ENCODE measurements around the gene SFRP5.

The SFRP5 gene

DNA sequence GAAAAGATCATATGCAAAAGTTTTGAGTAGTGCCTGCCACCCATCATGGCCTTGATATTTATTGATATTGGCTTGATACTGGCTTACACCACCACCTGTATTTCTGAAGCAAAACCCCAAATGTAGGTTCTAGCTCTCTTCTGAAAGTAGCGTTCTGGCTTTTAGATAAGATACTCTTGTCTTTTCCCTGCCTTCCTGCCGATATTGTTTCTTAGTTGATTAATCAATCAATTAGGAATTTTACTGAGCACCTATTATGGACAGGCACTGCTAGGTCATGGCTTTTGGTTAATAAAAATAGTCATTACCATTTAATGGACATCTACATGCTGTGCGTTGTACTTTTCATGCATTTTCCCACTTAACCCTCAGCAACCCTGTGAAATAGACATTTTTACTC lies 7.9 kb downstream of the SFRP5 start:
- no peak for DNase-seq

DNA sequence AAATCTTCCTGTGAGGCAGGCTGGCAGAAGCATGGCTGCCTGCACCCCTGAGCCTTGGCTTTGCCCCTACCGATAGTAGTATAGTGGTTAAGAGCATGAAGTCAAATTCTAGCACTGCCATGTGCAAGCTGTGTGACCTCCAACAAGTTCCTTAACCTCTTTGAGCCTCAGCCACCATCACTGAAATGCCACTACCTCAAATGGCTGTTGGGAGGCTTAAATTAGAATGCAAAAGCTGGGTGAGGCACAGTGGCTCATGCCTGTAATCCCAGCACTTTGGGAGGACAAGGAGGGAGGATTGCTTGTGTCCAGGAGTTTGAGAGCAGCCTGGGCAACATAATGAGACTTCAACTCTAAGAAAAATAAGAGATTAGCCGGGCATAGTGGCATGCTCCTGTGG lies 8.4 kb downstream of the SFRP5 start:
- DNase-seq, result no peak

DNA sequence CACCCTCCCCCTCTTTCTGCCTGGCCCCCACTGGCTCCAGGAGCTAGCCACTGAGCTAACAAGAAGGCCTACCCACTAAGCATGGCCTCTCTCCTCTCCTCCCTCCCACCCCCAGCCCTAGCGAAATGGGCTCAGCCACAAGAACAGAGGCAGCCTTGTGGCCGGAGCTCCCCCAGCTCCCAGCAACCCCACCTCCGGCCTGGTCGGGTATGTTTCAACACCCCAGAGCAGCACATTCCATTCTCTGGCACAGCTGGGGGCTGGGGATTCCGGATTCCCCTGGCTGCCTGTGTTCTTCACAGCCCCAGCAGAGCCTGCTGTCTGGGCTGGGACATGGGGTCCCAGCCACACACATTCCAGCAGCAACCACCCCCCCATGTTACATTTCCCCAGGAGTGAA lies 9.0 kb downstream of the SFRP5 start:
- no peak for DNase-seq

DNA sequence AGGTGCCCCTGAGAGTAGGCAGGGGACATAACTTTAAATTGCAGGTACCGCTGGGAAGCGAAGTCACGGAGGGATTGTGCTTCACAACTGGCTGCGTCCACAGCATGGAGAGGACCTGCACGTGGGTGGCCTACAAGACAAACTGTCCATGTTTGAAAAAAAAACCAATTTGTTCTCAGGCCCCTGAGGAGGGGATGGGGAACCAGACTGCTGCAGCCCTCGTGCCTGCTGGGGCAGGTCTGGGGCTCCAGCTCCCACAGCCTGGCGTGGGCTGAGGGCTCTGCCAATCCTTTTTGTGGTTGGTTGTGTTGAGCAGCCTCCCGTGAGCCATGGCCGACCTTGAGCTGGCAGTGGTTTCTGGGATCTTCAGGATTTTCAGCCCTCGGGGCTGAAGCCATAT lies 9.7 kb downstream of the SFRP5 start:
- no peak for DNase-seq

DNA sequence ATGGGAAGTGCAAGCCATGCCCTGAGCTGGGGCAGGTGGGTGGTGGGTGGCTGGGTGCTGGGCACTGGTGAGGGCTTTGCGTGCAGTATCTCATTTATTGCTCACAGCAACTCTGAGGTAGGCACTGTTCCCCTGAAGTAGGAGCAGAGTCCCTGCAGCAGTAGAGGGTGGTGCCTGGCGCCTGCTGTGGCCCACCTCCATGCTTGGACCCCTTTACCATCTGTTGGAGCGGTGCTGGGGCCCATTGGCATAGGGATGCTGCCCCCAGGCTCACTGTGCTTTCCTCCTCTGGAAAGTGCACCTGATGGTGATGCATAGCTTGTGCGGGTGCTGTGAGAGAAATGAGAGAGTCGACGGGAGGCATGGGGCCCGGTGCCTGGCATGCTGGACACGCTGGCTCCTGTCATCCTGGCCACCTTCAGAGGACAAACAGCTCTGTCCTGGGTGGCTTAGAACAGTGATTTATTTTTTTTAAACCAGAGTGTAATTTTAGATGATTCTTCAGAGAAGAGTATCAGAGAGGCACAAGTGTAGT lies 10.4 kb downstream of the SFRP5 start:
- DNase-seq, result no peak

DNA sequence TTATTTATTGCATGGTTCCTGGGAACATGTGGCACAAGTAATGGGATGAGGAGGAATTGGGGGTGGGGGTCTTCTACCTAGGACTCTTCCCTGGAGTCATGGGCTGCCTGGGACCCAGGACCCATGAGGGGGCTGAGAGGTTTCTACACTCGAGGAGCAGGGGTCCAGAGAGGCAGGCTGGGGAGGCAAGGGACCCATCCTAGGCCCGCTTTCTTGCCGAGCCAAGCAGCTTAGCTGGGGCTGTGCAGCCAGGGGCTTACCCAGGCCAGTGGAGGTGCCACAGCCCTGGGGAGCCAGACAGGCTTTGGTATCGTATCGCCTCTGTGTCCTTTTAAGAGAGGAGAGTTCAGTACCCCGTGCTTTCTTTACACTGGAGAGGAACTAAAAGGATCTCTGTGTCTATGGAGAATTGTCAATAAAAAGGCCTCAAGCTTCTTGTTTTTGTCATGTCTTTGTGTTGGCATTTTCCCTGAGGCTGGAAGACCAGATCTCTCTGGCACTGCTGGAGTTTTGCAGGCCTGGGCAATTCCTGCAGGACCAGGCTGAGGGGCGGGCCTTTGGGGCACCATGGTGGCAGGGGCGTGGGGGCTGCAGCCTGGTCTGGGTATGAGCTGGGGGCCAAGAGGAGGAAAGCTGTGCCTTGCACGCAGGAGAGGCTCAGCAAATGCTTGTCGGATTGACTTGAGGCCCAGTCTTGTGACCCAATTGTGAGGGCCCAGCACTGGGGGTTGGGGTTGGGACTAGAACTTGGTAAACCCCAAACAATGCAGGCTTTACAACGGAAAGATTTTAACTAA lies 11.1 kb downstream of the SFRP5 start:
- DNase-seq, result no peak

DNA sequence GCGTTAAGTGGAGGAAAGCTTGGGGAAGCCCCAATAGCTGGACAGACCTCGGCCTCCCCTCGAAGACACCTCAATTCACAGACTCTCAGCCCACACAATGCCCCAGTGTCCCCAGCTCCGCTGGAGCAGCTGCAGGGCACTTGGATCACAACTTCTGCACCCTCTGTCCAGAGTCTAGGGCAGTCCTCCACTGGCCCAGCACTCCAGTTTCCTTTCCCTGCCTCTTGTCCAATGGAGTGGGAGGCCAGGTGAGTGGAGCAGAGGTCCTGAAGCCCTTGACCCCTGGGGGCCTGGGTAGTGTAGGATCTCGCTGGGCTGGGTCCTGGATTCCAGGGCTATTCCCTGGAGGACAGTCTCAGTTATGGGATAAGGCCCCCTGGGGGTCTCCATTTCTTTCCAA lies 11.9 kb downstream of the SFRP5 start:
- DNase-seq, result no peak

DNA sequence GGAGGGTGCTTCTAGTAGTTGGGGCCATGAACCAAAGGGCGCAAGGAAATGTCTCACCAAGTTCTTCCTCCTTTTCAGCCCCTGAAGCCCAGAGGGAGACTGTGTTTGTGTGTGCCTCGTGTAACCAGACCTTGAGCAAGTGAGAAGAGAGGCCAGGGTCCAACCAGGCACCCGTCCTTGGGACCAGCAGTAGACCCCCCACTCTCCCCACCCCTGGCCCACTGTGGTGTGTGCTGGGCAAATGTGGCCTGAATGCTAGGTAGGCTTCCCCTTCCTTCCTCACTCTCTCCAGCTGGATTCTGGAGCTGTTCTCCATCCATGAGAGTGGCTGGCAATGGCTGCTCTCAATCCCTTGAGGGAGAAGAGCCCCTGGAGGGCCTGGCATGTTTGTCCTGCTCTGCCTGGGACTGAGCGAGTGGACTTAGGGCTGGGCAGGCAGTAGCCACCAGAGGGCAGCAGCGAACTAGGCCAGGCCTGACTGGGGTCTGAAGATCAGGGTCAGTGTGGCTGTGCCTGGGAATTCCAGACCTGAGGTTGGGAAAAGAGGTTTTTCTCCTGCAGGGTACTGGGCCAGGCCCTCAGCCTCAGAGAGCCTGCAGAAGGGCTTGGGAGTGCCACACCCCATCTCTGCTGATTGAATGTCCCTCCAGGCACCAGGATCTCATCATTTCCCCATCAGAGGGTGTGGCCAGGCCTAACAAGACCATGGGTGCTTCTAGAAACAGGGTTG lies 12.5 kb downstream of the SFRP5 start:
- DNase-seq, result peak; percentile 71

DNA sequence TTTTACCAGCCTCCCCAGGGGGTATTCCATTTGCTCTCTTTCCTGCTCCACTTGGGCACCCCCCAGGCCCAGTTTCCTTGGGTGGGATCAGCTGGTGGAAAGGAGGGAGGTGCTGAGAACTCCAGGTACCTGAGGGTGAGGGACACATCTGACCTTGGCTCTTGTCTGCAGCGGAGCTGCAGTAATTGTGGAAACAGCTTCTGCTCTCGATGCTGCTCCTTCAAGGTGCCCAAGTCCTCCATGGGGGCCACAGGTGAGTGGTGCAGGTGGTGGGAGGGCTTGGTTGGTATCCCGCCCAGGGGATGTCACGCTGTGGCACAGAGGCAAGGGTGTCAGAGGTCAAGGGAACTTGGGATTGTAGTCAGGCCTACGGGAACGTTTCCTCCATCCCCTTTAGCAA lies 14.3 kb downstream of the SFRP5 start:
- no peak for DNase-seq

DNA sequence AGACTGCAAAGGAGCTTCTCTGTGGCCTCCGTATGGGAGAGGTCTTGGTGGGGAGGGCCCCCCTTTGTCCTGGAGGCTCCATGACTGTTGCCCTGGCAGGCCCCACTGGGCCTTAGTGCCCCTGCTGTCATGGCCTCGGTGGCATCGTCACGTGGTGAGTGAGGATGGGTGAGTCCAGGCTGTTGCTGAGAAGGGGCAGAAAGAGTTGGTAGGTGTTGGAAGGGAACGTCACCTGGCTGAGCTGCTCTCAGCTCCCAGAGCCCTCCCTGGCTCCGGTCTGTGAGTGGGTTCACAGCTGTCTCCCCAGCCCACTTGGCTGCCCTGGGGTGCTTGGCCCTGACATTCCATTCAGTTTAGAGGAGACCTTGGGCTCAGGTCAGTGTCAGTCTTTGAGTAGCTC lies 16.1 kb downstream of the SFRP5 start:
- DNase-seq, result no peak

DNA sequence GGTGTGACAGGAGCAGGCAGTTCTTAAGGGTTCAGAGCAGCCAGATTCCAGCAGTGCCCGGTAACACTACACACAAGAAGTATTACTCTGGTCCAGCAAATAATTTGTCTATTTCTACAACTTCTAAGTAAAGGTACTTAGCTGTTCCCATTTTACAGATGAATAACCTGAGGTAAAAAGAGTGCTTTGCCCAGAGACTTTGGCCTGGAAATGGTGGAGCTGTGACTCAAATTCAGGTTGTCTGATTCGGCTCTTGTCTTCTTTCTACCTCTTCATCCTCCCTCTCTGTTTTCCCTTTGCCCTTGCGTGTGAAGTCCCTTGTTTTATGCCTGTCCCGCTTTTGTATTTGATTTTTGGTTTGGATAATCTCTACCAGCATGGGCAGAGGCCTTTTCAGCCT lies 17.1 kb downstream of the SFRP5 start:
- DNase-seq, result no peak

DNA sequence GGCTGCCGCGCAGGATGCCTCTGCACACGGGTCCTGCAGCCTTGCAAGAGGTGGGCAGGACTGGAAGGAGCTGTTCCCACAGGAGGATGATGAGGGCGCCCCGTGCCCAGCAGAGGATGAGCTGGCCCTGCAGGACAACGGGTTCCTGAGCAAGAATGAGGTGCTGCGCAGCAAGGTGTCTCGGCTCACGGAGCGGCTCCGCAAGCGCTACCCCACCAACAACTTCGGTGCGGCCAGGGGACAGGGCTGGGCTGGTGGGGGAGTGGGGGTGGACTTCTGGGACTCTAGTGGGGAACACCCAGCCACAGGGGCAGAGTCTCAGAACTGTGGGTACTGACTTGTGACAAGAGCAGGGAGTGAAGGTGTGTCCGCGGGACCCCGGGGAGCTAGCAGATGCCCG lies 18.8 kb downstream of the SFRP5 start:
- DNase-seq, result no peak

DNA sequence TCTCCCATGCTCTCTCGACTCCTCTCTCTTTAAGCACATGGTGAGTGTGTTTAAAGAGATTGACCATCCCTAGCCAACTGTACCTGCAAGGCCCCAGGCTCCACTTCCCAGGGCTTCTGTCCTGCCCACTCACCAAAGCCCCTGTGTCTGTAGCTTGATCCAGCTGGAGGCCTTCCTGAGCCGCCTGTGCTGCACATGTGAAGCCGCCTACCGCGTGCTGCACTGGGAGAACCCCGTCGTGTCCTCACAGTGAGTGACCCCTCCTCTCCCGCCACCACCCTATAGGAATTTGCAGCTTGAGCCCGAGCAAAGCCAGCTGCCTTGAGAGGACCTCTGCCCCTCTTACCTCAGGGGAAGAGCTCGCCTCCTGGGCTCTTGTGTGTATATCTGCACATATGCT lies 23.7 kb downstream of the SFRP5 start:
- DNase-seq, result no peak

DNA sequence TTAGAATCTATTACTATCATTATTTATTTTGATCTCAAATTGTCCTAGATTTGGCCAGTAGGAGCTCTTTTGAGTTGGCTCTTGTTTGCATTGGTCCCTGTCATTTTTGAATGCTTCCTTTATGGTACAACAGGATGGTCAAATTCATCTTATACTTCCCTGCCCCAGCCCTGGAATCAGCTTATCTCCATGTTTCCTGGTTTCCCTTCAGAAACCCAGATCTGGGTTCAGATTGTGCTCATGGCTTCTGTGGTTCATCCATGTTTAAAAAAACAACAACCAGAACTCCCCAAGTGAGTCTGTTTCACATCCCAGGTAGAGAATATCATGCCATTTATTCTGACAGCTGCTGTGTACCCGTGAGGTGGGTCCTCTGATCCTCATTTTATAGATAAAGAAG lies 24.2 kb downstream of the SFRP5 start:
- DNase-seq, result no peak

DNA sequence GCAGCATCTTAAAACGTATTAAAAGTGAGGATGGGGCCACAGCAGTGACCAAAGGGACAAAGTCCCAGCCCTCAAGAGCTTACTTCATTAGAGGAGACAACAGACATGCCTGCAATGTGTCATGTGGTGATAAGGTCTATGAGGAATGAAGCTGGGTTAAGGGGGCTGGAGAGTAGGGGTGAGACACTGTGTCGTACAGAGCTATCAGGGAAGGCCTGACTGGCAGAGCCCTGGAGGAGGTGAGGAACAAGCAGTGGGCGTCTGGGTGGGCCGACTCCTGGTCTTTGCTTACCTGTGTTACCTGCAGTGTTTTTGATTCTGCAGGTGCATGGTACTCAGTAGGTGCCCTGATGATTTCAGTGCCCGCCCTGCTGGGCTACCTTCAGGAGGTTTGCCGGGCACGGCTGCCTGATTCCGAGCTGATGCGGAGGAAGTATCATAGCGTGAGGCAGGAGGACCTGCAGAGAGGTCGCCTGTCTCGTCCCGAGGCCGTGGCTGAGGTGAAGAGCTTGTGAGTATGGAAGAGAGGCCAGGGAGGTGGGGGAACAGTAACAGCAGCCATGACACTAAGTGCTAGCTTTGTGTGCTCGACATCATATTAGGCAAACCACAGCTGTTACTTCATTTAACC lies 27.3 kb downstream of the SFRP5 start:
- no peak for DNase-seq

DNA sequence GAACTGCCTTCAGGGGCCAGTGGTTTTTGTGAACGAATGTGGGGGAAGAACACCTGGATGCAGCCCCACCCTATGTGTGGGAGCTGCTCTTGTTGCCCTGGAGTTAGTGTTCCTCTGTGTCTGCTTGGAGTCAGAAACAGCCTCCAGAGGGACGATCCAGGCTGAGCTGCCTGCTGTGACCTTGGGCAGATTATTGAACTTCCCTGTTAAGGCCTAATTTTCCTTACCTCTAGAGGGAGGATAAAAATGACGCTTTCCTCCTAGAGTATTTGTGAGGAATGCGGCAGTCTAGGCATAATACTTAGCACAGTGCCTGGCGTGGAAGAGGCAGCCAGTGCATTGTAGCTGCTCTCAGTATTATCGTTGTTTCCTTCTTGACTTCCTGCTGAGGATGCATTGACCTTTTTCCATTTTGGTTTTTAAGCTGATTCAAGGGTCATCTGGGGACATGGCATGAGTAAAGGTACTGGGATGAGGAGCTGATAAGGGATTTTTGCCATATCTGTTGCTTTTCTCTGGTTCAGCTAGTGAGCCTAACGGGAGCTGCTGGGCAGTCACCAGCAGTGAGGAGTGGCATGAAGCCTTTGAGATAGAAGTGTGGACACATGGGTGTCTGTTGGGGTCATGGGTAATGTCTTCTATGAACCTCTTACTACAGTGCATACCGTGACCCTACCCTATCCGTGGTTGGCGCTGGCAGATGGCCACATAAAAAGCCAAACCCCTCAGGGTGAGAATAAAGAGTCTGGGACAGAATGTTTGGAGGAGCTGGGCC lies 28.4 kb downstream of the SFRP5 start:
- no peak for DNase-seq

DNA sequence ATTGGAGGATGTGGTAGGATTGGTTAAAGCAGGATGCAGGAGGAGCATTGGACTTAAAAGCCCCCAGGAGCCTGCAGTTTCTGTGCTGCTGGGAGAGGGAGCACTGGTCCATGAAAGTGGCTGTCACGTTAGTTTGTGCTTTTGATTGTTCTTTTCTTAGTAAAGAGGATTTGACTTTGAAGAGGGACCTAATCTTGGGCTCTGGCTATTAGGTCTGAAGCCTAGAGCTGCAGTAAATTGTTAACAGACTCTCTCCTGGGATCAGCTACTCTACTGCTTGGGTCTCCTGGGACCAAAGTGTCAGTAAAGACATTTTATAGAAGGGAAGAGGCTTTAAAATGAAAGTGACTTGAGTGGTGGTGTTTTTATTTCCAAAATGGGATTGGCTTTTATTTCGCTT lies 31.2 kb downstream of the SFRP5 start:
- DNase-seq, result no peak

DNA sequence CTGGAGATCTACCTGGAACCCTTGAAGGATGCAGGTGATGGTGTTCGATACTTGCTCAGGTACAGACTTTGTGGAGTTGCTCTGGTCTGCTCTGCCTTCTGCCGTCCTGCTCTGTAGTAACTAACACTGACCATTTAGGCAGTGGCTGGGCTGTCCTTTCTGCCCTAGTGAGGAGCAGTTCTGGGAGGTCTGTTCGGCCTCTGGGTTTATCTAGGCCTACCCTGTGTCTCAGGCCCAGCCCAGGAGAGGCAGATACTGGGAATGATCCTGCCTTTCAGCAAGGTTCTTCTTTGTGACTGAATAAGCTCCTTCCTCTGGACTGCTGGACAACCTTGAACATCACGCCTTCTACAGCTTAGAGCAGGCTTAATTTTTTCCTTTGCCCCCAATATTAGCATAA lies 33.2 kb downstream of the SFRP5 start:
- no peak for DNase-seq

DNA sequence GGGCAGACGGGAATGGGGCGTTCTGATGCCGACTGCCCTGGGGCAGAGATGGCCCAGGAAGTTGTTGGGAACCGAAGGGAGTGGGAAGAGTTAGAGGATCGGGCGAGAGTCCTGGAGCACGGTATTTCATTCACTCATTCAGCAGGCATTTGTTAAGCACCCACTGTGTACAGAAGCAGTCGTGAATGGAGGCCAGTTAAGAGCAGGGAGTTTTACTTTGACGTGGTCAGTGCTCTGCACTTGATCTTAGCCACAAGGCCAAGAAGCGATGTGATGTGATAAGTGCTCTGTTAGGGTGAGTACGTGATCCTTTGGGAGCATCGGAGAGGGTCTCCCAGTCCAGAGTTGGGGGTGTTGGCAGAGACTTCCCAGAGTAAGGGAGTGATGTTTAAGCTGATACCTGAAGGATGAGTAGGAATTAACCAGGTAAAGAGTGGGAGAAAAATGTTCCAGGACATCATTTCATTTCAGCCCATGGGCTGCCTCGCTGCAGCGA lies 34.0 kb downstream of the SFRP5 start:
- DNase-seq, result no peak

DNA sequence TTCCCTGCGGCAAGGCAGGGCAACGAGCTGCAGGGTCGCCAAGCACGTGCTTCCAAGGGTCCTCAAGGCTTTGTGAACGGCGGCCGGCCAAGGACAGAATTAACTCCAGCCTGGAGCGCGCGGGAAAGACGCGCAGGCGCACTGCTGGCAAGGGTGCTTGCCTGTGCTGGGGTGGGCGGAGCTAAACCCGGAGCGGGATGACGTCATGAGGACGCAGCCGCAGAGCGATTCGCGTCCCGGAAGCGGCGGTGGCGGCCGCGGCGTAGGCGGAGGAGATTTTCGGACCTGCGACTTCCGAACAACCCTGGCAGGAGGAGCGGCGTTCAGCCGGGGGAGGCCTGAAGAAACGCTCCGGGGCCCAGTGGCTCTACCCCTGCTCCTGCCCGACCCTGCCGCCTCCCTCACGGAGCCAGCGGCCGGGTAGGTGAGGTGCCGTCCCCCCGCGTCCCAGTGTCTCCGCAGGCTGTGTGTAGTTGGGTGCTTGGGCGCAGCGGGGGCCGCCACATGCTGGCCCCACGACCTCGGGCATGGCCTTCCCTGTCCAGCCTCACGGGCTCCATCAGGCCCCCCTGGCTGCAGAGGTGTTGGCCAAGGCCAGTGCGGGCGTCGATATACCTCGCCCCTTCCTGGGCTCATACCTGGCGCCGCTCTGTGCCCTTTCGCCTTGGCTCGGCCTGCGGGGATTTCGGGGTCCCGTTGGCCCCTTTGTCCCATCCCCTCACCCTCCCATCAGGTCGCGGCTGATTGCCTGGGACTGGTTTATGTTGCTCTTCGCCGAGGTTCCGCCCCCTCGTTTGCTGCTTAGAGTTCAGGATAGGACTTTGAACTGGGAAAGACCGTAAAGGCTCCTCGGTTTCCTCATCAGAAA lies 34.7 kb downstream of the SFRP5 start, which contains the start of gene ZFYVE27:
ZFYVE27 (plus strand) TSS at position 227 of the 868 bp plus-strand sequence. CDS start 1,350 bp downstream, outside the sequence.
- peak; percentile 98 for DNase-seq

DNA sequence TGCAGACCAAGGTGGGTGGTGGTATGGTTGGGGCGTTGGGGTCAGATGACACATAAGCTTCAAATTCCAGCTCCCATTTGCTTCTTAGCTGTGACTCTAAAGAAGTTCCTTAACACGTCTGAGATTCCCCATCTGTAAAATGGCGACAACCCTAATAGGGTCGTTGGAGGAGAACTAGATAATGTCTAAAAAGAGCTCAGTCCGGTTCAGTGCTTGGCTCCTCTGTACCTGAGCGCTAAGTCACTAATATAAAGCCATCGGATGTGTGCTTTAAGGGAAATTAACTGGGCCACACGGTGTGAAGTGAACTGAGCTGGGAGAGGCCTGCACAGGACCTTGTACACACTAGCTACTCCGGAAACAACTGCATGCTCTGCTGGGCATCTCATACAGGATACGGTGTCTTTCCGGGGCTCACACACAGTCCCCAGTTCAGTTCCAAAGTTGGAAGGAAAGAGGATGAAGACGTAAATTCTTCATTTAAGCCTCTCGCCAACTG lies 35.3 kb downstream of the SFRP5 start:
- DNase-seq, result no peak

DNA sequence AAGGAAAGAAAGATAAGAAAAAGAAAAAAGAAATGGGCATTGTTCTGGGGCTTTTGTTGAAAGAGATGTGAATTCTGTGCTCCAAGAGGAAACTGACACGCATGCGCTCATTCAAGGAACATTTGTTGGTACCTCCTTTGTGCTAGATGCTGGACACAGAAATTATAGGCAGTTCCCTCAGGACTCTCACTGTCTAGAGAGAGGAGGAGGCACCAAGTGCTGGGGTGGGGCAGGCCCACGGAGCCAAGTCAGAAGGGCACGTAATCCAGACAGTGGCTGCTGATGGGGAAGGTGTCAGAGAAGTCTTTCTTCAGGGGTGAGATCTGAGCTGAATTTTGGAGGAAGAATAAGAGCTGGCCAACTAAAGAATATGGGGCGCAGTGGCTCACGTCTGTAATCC lies 37.8 kb downstream of the SFRP5 start:
- no peak for DNase-seq
